ENCODE results near the gene APBA2.

Gene APBA2

GRCh38 chr15:28980709-28981350, 95.1 kb downstream of the APBA2 start:
- Histone ChIP-seq H3K27me3 (ENCODE audit: low read depth, low read length) (no peaks in the 10 kb centered on the region), H3K79me2 (ENCODE audit: low read length) (no peaks in the 10 kb centered on the region), H3K4me1 (ENCODE audit: low read length) (no peaks in the 10 kb centered on the region), H3K4me3 (ENCODE audit: low read length) (no peak overlapping the region), H4K20me1 (ENCODE audit: insufficient read depth, low read length) (no peaks in the 10 kb centered on the region), H3K9ac (ENCODE audit: low read length) (no peak overlapping the region), H2AFZ (ENCODE audit: low read depth, low read length) (no peak overlapping the region), H3K27ac (ENCODE audit: low read length) (no peak overlapping the region), H3K36me3 (replicated peaks; ENCODE audit: low read depth, low read length) (no peaks in the 10 kb centered on the region), H3K9me3 (ENCODE audit: insufficient read depth, low read length) (no peaks in the 10 kb centered on the region), H3K4me2 (ENCODE audit: low read length) (no peak overlapping the region)
- TF ChIP-seq EZH2phosphoT487 (IDR thresholded peaks at IDR 0.05; ENCODE audit: low read depth), result no peak
- TF ChIP-seq CTCF (IDR thresholded peaks at IDR 0.05; ENCODE audit: low read depth, low read length), result no peak

DNA sequence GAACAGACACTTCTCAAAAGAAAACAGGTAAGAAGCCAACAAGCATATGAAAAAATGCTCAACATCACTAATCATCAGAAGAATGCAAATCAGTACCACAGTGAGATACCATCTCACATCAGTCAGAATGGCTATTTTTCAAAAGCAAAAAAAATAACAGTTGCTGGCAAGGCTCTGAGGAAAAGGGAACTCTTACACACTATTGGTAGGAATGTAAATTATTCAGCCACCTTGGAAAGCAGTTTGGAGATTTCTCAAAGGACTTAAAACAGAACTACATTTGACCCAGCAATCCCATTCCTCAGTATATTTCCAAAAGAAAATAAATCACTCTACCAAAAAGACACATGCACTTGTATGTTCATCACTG, 95.6 kb downstream of the APBA2 start:
- H3K79me2 ChIP-seq (ENCODE audit: low read length), result no peaks in the 10 kb centered on the region
- H3K4me3 ChIP-seq (ENCODE audit: low read length), result no peak overlapping the region
- no peaks in the 10 kb centered on the region for H3K9me3 ChIP-seq (ENCODE audit: insufficient read depth, low read length)
- H3K36me3 ChIP-seq (replicated peaks; ENCODE audit: low read depth, low read length), result no peaks in the 10 kb centered on the region
- no peak overlapping the region for H3K9ac ChIP-seq (ENCODE audit: low read length)
- no peak overlapping the region for H2AFZ ChIP-seq (ENCODE audit: low read depth, low read length)
- H3K27ac ChIP-seq (ENCODE audit: low read length), result no peak overlapping the region
- H3K4me1 ChIP-seq (ENCODE audit: low read length), result no peaks in the 10 kb centered on the region
- no peak for TF ChIP-seq EZH2phosphoT487 (IDR thresholded peaks at IDR 0.05; ENCODE audit: low read depth)
- TF ChIP-seq CTCF (IDR thresholded peaks at IDR 0.05; ENCODE audit: low read depth, low read length), result no peak
- H3K27me3 ChIP-seq (ENCODE audit: low read depth, low read length), result no peaks in the 10 kb centered on the region
- no peak overlapping the region for H3K4me2 ChIP-seq (ENCODE audit: low read length)
- H4K20me1 ChIP-seq (ENCODE audit: insufficient read depth, low read length), result no peaks in the 10 kb centered on the region

DNA sequence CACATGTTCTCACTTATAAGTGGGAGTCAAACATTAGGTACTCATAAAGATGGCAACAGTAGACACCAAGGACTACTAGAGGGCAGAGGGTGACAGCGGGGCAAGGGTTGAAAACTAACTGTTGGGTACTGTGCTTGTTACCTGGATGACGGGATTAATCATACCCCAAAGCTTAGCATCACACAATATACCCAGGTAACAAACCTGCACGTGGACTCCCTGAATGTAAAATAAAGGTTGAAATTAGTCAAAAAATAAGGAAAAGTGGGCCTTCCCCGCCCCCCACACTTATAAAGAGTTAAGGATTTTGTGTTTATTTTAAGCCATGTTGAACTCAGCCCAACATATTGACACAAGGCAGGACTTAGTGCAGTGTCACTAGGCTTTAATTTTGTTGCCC, 96.1 kb downstream of the APBA2 start:
- H3K9ac ChIP-seq (ENCODE audit: low read length), result no peak overlapping the region
- no peak overlapping the region for H2AFZ ChIP-seq (ENCODE audit: low read depth, low read length)
- H3K9me3 ChIP-seq (ENCODE audit: insufficient read depth, low read length), result no peaks in the 10 kb centered on the region
- no peaks in the 10 kb centered on the region for H3K79me2 ChIP-seq (ENCODE audit: low read length)
- H3K27ac ChIP-seq (ENCODE audit: low read length), result no peak overlapping the region
- H3K4me1 ChIP-seq (ENCODE audit: low read length), result no peaks in the 10 kb centered on the region
- H3K27me3 ChIP-seq (ENCODE audit: low read depth, low read length), result no peaks in the 10 kb centered on the region
- no peak for TF ChIP-seq EZH2phosphoT487 (IDR thresholded peaks at IDR 0.05; ENCODE audit: low read depth)
- TF ChIP-seq CTCF (IDR thresholded peaks at IDR 0.05; ENCODE audit: low read depth, low read length), result no peak
- no peaks in the 10 kb centered on the region for H4K20me1 ChIP-seq (ENCODE audit: insufficient read depth, low read length)
- no peak overlapping the region for H3K4me2 ChIP-seq (ENCODE audit: low read length)
- H3K36me3 ChIP-seq (replicated peaks; ENCODE audit: low read depth, low read length), result no peaks in the 10 kb centered on the region
- H3K4me3 ChIP-seq (ENCODE audit: low read length), result no peak overlapping the region

GRCh38 chr15:28982886-28983285, 97.1 kb downstream of the APBA2 start:
- no peaks in the 10 kb centered on the region for H3K36me3 ChIP-seq (replicated peaks; ENCODE audit: low read depth, low read length)
- no peaks in the 10 kb centered on the region for H3K4me1 ChIP-seq (ENCODE audit: low read length)
- no peak overlapping the region for H3K9ac ChIP-seq (ENCODE audit: low read length)
- H3K4me3 ChIP-seq (ENCODE audit: low read length), result no peak overlapping the region
- no peak overlapping the region for H3K27ac ChIP-seq (ENCODE audit: low read length)
- H3K4me2 ChIP-seq (ENCODE audit: low read length), result no peak overlapping the region
- TF ChIP-seq CTCF (IDR thresholded peaks at IDR 0.05; ENCODE audit: low read depth, low read length) (no peak), EZH2phosphoT487 (IDR thresholded peaks at IDR 0.05; ENCODE audit: low read depth) (no peak)
- no peaks in the 10 kb centered on the region for H3K79me2 ChIP-seq (ENCODE audit: low read length)
- H2AFZ ChIP-seq (ENCODE audit: low read depth, low read length), result no peak overlapping the region
- H3K27me3 ChIP-seq (ENCODE audit: low read depth, low read length), result no peaks in the 10 kb centered on the region
- no peaks in the 10 kb centered on the region for H3K9me3 ChIP-seq (ENCODE audit: insufficient read depth, low read length)
- H4K20me1 ChIP-seq (ENCODE audit: insufficient read depth, low read length), result no peaks in the 10 kb centered on the region
